HG02970 (cell line): ENCODE results near the gene YY1.
"Not testable (repeated sequence)": the region's sequence is repeated elsewhere in the genome, so short reads cannot be mapped to it uniquely, and the experiment has no call there.

ENCODE experiments used
- ATAC-seq: cut with Tn5 transposase; IDR thresholded peaks from one replicate; pipeline ENCODE4 v1.9.1; 2021; ENCODE audit warnings: mild to moderate bottlenecking, moderate library complexity, moderate number of reproducible peaks; ENCODE audit not compliant: unreplicated experiment, low FRiP score

The YY1 gene

DNA sequence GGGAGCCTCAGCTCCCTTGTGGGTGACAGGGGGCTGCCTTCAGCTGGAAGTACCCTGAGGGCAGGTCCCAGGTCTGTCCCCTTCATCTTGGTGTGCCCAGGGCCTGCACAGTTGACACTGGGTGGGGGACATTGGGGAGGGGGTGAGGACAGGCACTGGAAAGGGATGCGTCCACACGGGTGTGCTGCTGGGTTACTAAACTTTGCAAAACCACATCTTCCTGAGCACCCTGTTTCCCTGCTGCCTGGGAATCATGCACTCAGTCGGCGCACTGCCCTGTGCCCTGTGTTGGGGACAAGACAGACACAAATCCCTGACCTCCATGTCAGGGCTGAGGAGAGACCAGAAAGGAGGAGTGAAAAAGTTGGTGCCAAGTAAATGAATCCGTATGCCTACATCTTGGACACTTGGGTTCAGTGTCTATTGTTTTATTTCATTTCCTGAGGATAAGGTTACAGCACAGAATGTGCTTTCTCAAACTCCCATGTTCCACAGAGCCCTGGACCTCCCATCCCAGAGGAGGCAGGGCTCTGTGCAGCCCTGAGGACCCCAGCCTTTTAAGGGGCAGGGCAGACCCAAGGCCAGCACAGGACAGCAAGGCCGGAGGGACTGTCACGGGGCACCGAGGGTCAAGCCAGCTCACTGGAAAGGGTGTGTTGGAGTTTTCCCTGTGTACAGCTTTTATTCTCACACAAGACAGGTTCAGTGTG is 70.2 kb downstream of the YY1 start:
- ATAC-seq: no peak

DNA sequence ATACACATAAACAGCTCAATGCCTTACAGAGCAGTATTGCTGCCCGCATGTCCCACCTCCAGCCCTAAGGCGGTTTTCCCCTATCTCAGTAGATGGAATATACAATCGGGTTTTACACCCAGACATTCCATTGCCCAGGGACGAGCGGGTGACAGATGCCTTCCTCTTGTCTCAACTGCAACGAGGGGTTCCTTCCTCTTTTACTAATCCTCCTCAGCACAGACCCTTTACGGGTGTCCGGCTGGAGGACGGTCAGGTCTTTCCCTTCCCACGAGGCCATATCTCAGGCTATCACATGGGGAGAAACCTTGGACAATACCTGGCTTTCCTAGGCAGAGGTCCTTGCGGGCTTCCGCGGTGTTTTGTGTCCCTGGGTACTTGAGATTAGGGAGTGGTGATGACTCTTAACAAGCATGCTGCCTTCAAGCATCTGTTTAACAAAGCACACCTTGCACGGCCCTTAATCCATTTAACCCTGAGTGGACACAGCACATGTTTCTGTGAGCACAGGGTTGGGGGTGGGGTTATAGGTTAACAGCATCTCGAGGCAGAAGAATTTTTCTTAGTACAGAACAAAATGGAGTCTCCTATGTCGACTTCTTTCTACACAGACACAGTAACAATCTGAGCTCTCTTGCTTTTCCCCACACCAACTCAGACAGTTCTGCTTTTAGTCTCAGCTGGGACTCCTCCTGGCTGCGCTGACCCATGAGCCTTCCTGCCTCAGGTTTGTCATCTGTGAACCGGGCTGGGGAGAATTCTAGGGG is 73.3 kb downstream of the YY1 start:
- ATAC-seq: not testable (repeated sequence)

- no peak for ATAC-seq
These were observed 74.0 kb downstream of the YY1 start for GRCh38 chr14:100312877-100313400.

DNA sequence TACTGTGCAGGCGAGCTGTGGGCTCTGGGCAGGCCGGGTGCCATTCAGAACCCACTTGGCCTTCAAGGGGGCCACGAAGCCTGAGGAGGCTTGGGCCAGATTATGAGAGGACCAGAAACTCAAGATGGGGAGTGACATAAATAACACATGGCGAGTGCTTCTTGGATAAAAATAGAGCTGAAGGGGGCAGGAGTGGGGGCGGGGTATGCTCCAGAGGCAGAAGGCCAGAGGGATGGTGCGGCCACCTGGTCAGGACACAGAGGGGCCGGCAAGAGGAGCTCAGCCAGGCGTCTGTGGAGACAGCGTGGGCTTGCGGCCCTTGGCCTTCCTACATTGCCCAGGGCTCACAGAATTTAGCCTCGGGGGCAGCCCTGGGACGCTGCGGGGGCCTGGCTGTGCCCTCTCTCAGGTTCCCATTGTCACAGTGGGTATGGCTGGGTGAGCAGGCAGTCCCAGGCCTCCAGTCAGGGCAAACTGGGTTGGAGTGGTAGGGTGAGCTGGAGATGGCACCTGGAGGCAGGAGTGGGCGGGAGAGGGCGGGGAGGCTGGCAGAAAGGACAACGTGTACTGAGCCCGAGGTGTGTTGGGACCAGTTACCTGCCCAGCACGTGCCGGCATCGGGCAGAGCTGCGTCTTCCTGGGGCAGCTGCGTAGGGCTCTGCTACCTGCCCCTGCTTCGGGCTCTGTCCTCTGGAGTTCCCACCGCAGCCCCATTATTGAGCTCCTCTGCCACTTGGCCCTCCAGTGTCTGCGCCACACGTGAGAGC is 74.7 kb downstream of the YY1 start:
- no peak for ATAC-seq

- no peak for ATAC-seq
These were observed 75.8 kb downstream of the YY1 start for GRCh38 chr14:100314724-100315123.

- ATAC-seq: no peak
These were observed 78.4 kb downstream of the YY1 start for GRCh38 chr14:100317389-100317788.

- ATAC-seq: peak; percentile 54
These were observed 79.2 kb downstream of the YY1 start for GRCh38 chr14:100317912-100318808.

DNA sequence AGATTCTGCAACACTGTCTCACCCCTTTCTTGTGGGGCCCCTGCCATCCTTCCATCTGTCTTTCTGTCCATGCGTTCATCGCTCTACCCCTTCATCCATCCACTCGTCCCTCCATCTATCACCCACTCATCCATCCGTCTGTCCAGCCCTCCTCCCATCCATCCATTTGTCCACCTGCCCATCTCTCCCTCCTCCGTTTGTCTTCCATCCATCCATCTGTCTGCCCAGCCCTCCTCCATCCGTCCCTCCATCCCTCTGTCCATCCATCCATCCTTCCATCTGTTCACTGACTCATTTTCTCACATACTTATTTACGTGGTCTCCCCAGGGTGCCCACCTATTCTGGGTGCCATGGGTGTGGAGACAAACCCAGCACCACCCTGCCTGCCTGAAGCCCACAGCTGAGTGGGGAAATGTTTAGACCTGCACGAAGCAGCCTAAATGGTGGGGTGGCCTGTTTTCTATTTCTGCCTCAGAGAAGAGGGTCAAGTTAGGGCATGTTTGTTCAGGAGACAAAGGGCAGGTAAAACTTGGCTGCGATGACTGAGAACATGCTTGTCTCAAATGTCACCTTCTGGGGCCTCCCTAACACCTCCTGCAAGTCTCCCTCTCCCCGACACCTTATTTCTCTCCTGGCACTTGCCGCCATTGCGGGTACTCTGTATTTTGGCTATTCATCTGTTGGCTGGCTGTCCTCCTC is 81.4 kb downstream of the YY1 start:
- no peak for ATAC-seq

DNA sequence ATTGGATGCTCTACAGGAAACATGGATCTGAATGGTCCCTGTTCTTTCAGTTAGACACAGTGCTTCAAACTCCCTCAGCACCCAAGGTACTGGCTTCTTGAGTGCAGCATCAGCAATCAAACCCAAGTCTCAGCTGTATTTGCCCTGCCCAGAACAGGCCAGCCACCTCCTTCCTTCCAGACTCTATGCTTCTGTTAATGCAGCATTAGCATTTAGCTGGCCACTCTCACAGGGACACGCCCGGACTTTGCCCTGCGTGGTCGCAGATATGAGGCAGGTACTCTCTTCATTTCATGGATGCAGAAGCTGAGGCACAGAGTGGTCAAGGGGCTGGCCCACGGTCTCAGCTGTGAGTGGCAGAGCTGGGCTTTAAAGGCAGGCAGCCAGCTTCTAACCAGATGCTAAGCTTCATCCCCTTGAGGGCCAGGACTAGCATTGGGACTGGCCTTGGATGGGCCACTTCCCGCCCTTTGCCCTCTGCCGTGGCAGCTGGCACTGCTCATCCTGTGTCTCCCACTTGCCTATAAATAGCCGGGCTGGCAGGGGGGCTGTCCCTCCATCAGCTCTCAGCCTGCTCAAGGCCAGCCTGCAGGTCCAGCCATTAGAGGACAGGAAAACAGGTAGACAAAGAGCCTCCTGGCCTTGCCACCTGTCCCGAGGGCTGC is 82.7 kb downstream of the YY1 start:
- ATAC-seq: no peak

- ATAC-seq: no peak
These were observed 83.4 kb downstream of the YY1 start for GRCh38 chr14:100322138-100322957.

DNA sequence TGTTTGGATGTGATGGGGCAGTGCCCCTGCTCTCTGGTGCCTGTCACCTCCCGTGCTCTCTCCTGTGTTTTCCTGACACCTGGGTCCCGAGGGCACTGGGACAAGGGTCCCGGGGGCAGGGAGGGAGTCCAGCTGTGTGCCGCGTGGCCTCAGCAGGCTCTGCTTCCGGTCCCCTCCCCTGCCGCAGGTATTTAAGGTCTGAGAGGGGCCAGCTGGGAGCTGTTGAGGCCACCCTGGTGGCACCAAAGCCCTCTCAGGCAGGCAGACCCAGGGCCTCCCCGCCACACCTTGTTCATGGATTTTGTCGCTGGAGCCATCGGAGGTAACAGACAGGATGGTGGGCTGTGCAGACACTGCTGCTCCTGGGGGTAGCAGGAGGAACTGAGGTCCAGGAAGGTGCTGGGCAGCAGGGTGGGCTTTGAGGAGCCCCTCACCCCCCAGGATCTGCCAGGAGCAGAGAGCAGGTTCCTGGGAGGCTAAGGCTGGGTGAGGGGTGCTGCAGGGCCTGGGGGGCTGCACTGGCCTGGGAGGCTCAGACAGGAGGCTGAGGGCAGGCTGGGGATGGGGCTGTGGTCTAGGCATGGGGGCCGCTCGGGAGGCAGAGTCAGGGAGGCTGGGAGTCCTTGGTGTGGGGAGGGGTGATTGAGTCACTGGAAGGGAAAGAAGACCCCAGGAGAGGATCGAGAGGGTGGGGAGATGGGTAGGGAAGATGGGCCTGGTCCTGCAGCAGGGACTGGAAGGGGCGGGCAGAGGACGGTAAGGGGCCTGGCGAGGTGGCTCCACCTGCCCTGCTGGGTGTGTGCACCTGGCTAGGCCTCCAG is 84.4 kb downstream of the YY1 start, which contains the start of gene SLC25A47:
Gene SLC25A47, plus strand, starts transcription at position 219 of the 821 bp plus-strand sequence. Its CDS starts 76 bp downstream, at position 295.
- ATAC-seq: no peak

- ATAC-seq: no peak
These were observed 85.0 kb downstream of the YY1 start for GRCh38 chr14:100323942-100324307.

DNA sequence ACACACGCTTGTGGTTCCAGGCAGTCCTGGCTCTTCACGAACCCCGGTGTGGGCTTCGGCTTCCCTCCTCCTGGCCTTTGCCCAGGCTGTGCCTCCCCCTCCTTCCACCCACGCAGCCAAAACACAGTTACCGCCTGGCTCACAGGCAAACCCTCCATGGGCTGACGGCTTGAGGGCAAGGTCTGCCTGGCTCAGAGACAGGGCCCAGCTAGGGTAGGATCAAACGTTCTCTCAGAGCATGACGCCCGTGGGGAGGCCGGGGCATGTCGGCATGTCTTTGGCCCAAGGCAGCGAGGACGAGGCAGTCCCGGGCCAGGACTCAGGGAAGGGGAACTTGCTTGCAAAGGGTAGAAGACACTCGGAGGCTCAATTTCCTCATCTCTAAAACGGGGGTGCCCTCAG is 86.3 kb downstream of the YY1 start:
- no peak for ATAC-seq

- ATAC-seq: no peak
These were observed 87.0 kb downstream of the YY1 start for GRCh38 chr14:100325958-100326357.

GRCh38 chr14:100327128-100327527 is 88.2 kb downstream of the YY1 start:
- no peak for ATAC-seq

DNA sequence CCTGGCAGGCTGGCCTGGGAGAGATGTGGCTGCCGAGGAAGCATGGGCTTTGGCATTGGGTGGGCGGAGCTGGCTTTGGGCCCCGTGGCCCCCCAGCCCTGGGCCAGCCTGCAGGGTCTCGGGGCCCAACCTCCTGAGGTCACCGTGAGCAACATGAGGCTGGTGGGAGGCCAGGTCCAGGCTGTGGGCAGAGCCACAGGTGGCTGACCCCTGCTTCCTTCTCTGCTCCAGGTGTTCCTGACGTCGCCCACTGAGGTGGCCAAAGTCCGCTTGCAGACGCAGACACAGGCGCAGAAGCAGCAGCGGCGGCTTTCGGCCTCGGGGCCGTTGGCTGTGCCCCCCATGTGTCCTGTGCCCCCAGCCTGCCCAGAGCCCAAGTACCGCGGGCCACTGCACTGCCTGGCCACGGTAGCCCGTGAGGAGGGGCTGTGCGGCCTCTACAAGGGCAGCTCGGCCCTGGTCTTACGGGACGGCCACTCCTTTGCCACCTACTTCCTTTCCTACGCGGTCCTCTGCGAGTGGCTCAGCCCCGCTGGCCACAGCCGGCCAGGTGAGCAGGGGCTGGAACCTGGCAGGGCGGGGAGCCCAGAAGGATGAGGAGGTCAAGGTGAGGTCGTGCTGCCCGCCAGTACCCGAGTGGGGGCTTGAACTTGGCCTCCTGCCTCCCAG is 89.7 kb downstream of the YY1 start:
- no peak for ATAC-seq
